Measurements from ENCODE around the gene SIGLEC8.

DNA sequence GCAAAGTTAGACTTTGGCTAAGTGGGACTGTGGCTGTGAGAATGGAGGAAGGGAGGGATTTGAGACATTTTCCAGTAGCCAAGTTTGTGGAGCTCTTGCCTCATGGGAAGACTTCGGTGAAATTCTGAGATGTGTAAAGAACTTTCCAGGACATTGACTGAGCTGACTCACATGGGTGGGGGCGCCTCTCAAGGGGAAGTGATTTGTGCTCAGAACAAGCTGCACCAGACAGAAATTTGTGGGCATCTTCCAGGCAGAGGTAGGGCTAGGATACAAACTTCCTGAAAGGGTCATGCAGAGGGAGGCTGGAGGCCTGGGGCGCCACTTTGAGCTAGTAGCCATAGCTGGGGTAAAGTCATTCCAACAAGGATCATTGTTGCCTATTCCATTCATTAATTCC is 31.1 kb downstream of the SIGLEC8 start:
- TF ChIP-seq, protein P1, sequence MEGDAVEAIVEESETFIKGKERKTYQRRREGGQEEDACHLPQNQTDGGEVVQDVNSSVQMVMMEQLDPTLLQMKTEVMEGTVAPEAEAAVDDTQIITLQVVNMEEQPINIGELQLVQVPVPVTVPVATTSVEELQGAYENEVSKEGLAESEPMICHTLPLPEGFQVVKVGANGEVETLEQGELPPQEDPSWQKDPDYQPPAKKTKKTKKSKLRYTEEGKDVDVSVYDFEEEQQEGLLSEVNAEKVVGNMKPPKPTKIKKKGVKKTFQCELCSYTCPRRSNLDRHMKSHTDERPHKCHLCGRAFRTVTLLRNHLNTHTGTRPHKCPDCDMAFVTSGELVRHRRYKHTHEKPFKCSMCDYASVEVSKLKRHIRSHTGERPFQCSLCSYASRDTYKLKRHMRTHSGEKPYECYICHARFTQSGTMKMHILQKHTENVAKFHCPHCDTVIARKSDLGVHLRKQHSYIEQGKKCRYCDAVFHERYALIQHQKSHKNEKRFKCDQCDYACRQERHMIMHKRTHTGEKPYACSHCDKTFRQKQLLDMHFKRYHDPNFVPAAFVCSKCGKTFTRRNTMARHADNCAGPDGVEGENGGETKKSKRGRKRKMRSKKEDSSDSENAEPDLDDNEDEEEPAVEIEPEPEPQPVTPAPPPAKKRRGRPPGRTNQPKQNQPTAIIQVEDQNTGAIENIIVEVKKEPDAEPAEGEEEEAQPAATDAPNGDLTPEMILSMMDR (conservative IDR thresholded peaks at IDR 0.05; ENCODE audit: low read depth, low read length) = no peak
- TF ChIP-seq EZH2phosphoT487 (IDR thresholded peaks at IDR 0.05; ENCODE audit: borderline replicate concordance, low read length) = no peak

All from PC-3 (cell line).